GM18526 (cell line): Measurements from ENCODE around the gene IQGAP2.

Experiments
- POLR2A ChIP-seq: IDR thresholded peaks from 3 replicates; pipeline ENCODE4 v1.6.1; 2011; ENCODE audit not compliant: insufficient read length; ENCODE audit errors: extremely low read depth

IQGAP2 gene

GRCh38 chr5:76670508-76670907 lies 267.4 kb downstream of the IQGAP2 start:
- TF ChIP-seq POLR2A: no peak

GRCh38 chr5:76672242-76672641 lies 269.2 kb downstream of the IQGAP2 start:
- no peak for TF ChIP-seq POLR2A

GRCh38 chr5:76673125-76673524 lies 270.0 kb downstream of the IQGAP2 start:
- no peak for TF ChIP-seq POLR2A

GRCh38 chr5:76674330-76675066 lies 271.4 kb downstream of the IQGAP2 start:
- no peak for TF ChIP-seq POLR2A

- TF ChIP-seq POLR2A: no peak
Observed at GRCh38 chr5:76675364-76675763, 272.3 kb downstream of the IQGAP2 start.

- TF ChIP-seq POLR2A: no peak
Observed at GRCh38 chr5:76677849-76678472, 274.9 kb downstream of the IQGAP2 start.

GRCh38 chr5:76679231-76679630 lies 276.1 kb downstream of the IQGAP2 start:
- no peak for TF ChIP-seq POLR2A

- TF ChIP-seq POLR2A: no peak
Observed at GRCh38 chr5:76681287-76681686, 278.2 kb downstream of the IQGAP2 start.

GRCh38 chr5:76682387-76682786 lies 279.3 kb downstream of the IQGAP2 start:
- no peak for TF ChIP-seq POLR2A

- TF ChIP-seq POLR2A: no peak
Observed at GRCh38 chr5:76683816-76684731, 281.0 kb downstream of the IQGAP2 start.

GRCh38 chr5:76684756-76685519 lies 281.9 kb downstream of the IQGAP2 start:
- no peak for TF ChIP-seq POLR2A

GRCh38 chr5:76685704-76686103 lies 282.6 kb downstream of the IQGAP2 start:
- no peak for TF ChIP-seq POLR2A

- no peak for TF ChIP-seq POLR2A
Observed at GRCh38 chr5:76688212-76688611, 285.1 kb downstream of the IQGAP2 start.

- no peak for TF ChIP-seq POLR2A
Observed at GRCh38 chr5:76688836-76689235, 285.8 kb downstream of the IQGAP2 start.
